Caco-2 (cell line): ENCODE data around the gene ZIC4. TPM values are rescaled to one million over a fixed set of nuclear protein-coding genes. Genes with fewer than 3 reads are reported as not detected.

Source experiments
- BruUV-seq: library from RNA; stranded (reverse); fragments of 400-500 nt; replicated peaks from 2 replicates; lab custom pipeline; 2021; lab: Mats Ljungman, UMichigan
- CTCF ChIA-PET: fragments of 300-600 bp; sonication (Branson Sonifier 250); formaldehyde crosslinking; loops from one replicate; lab custom pipeline; 2022; ENCODE audit warnings: antibody characterized with exemption; lab: Charles Lee
- POLR2A ChIA-PET: fragments of 300-600 bp; sonication (Branson Sonifier 250); formaldehyde crosslinking; loops from one replicate; lab custom pipeline; 2022; ENCODE audit warnings: antibody characterized with exemption; lab: Charles Lee
- DNase-seq, 2 experiments: peaks; one replicate each; pipeline versions ENCODE4 v3.0.0 to v3.0.0-alpha.2; 2020 to 2022
- H3K27me3 ChIP-seq: replicated peaks from 2 replicates; pipeline ENCODE4 v1.6.0; 2011; ENCODE audit warnings: low read length; ENCODE audit not compliant: control insufficient read depth, insufficient read depth
- H3K36me3 ChIP-seq: 2 replicates; pipeline ENCODE4 v1.5.1; 2011; ENCODE audit warnings: low read length; ENCODE audit not compliant: control insufficient read depth, insufficient read depth
- H3K4me1 ChIP-seq: fragments of 250-450 bp; sonication (Bioruptor Pico); 2 replicates; pipeline ENCODE4 v1.5.1; 2020; ENCODE audit warnings: mild to moderate bottlenecking
- H3K4me3 ChIP-seq: 2 replicates; pipeline ENCODE4 v1.5.1; 2011; ENCODE audit warnings: low read depth, mild to moderate bottlenecking, control low read depth, low read length
- H3K9me3 ChIP-seq: fragments of 250-450 bp; sonication (Bioruptor Pico); 2 replicates; pipeline ENCODE4 v1.5.1; 2020; ENCODE audit warnings: mild to moderate bottlenecking, moderate library complexity
- H3K27ac Mint-ChIP-seq: one replicate; pipeline ENCODE4 v1.8.0; 2022; ENCODE audit warnings: mixed read lengths; ENCODE audit not compliant: unreplicated experiment
- H3K27me3 Mint-ChIP-seq: one replicate; pipeline ENCODE4 v1.8.0; 2022; ENCODE audit warnings: mixed read lengths; ENCODE audit not compliant: insufficient read depth, unreplicated experiment
- H3K36me3 Mint-ChIP-seq: one replicate; pipeline ENCODE4 v1.8.0; 2022; ENCODE audit warnings: mild to moderate bottlenecking, mixed read lengths; ENCODE audit not compliant: insufficient read depth, unreplicated experiment
- H3K4me1 Mint-ChIP-seq: one replicate; pipeline ENCODE4 v1.8.0; 2022; ENCODE audit warnings: low read depth, mixed read lengths; ENCODE audit not compliant: unreplicated experiment
- H3K4me3 Mint-ChIP-seq: one replicate; pipeline ENCODE4 v1.8.0; 2022; ENCODE audit warnings: mild to moderate bottlenecking, moderate library complexity, mixed read lengths; ENCODE audit not compliant: unreplicated experiment
- H3K9me3 Mint-ChIP-seq: one replicate; pipeline ENCODE4 v1.8.0; 2022; ENCODE audit warnings: mixed read lengths; ENCODE audit not compliant: unreplicated experiment
- CTCF ChIP-seq, 2 experiments: fragments of 200-600 bp in 1 of 2; IDR thresholded peaks; 1 replicate in 1 of 2; 2 replicates in 1 of 2; pipeline versions ENCODE4 v1.5.1 to v1.8.0; 2011 to 2022; ENCODE audit warnings: antibody characterized with exemption in 1 of 2, control low read depth in 1 of 2, inconsistent platforms in 1 of 2, low read depth in 1 of 2, low read length in 1 of 2, mild to moderate bottlenecking in 1 of 2, moderate library complexity in 1 of 2; ENCODE audit not compliant: insufficient read depth in 1 of 2, severe bottlenecking in 1 of 2, unreplicated experiment in 1 of 2
- intact Hi-C: fragments of 100-400 bp; cut with micrococcal nuclease; formaldehyde crosslinking; loops from one replicate; pipeline ENCODE4 v1.10.0; 2022; ENCODE audit not compliant: unreplicated experiment
- total RNA-seq: library from RNA; stranded (reverse); gene quantifications from 2 replicates; pipeline ENCODE4 v1.2.3, GENCODE V29; 2022

ZIC4 gene
- total RNA-seq, 1 experiment from 2014 or later = not detected

DNA sequence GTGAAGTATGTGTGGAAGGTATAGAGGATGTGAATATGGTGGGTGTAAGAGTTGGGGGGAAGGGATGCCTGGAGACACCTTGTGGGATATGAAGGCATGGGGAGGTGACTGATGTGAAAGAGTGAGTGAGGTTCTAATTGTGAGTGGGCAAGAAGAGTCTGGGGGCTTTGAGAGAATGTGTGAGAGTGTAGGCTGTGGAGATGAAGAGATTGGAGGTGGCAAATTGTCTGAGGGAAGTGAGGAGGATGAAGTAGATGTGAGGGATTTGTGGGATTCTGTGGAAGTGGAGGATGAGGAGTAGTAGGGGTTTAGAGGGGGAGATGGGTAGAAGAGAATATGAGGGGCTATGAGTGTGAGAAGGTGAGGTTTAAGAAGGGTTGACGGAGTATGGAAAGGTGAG is 41.6 kb downstream of the ZIC4 start:
- intact Hi-C loops = no loop called here
- H3K27me3 Mint-ChIP-seq = peaks cover 9% of the 10 kb centered on the region

GRCh38 chr3:147361454-147362420 is 44.6 kb downstream of the ZIC4 start:
- BruUV-seq = no TSS peak
- Histone ChIP-seq H3K9me3 (no peaks in the 10 kb centered on the region), H3K27me3 (no peaks in the 10 kb centered on the region), H3K36me3 (no peaks in the 10 kb centered on the region), H3K4me1 (no peaks in the 10 kb centered on the region), H3K4me3 (no peak overlapping the region)
- H3K4me1 Mint-ChIP-seq = no peaks in the 10 kb centered on the region
- CTCF ChIA-PET = no interaction called here
- H3K4me3 Mint-ChIP-seq = no peak overlapping the region
- intact Hi-C loops = loop anchor here (2.0 kb wide), 1 partner anchor 715 kb away; no protein-coding TSS in a partner anchor
- H3K9me3 Mint-ChIP-seq = no peaks in the 10 kb centered on the region
- H3K27ac Mint-ChIP-seq = no peak overlapping the region
- peak; percentile 47 to 65 for DNase-seq
- POLR2A ChIA-PET = no interaction called here
- no peaks in the 10 kb centered on the region for H3K36me3 Mint-ChIP-seq
- TF ChIP-seq CTCF (IDR thresholded peaks at IDR 0.05; ENCODE audit: insufficient read depth in 1 of 2, low read depth in 1 of 2, low read length in 1 of 2, severe bottlenecking in 1 of 2, unreplicated experiment in 1 of 2) = peak in 1 of 2 experiments; percentile 58
- H3K27me3 Mint-ChIP-seq = peaks cover 8% of the 10 kb centered on the region

More for the DNA sequence above, 41.6 kb downstream of the ZIC4 start:
- DNase-seq = no peak
- Histone ChIP-seq H3K36me3 (no peaks in the 10 kb centered on the region), H3K9me3 (no peaks in the 10 kb centered on the region), H3K4me3 (no peak overlapping the region), H3K27me3 (no peaks in the 10 kb centered on the region), H3K4me1 (no peaks in the 10 kb centered on the region)
- H3K27ac Mint-ChIP-seq = no peak overlapping the region
- no peak for TF ChIP-seq CTCF (IDR thresholded peaks at IDR 0.05; ENCODE audit: insufficient read depth in 1 of 2, low read depth in 1 of 2, low read length in 1 of 2, severe bottlenecking in 1 of 2, unreplicated experiment in 1 of 2)
- peaks cover 6% of the 10 kb centered on the region for H3K4me1 Mint-ChIP-seq
- CTCF ChIA-PET = no interaction called here
- no TSS peak for BruUV-seq
- H3K4me3 Mint-ChIP-seq = no peak overlapping the region
- H3K36me3 Mint-ChIP-seq = no peaks in the 10 kb centered on the region
- no peaks in the 10 kb centered on the region for H3K9me3 Mint-ChIP-seq
- POLR2A ChIA-PET = no interaction called here

DNA sequence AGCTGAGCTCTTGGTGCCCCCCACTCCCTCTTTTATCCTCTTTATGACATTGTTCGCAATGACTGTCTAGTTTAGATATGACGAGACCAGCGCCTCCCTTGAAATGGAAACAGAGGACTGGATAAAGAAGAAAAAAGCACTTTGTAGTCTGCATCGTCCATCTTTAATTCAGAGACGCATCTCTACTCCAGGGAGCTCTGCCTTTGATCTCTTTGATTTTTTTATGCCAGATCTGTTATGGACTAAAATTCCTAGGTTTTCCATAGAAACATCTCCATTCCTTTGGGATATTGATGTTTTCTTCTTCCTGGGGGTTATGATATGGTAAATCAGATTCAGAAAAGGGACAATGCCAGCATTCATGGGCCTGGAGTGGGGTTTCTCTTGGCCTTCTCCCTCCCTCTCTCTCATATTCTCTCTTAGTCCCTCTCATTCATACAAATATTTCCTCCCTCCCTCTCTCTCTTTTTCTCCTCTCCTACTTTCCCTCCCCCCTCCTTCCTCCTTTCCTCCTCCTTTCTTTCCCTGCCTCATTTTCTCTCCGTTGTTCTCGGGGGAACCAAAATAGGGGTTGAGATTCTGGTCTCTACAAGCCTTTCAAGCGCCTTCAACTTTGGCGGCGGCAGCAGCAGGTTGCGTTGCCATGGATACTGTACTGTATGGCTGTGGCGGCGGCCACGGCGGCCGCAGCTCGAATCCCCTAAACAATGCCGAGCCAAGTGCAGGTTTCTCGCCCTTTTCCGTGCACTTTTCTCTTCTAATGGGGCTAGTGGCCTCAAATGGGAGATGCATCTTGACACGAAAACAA is 45.5 kb downstream of the ZIC4 start:
- H3K27ac Mint-ChIP-seq = no peak overlapping the region
- intact Hi-C loops = no loop called here
- DNase-seq = no peak
- no peaks in the 10 kb centered on the region for H3K4me1 Mint-ChIP-seq
- H3K27me3 ChIP-seq = no peaks in the 10 kb centered on the region
- H3K27me3 Mint-ChIP-seq = peaks cover 8% of the 10 kb centered on the region
- H3K4me1 ChIP-seq = no peaks in the 10 kb centered on the region
- no peak for TF ChIP-seq CTCF (IDR thresholded peaks at IDR 0.05; ENCODE audit: insufficient read depth in 1 of 2, low read depth in 1 of 2, low read length in 1 of 2, severe bottlenecking in 1 of 2, unreplicated experiment in 1 of 2)
- ChIA-PET POLR2A (no interaction called here), CTCF (no interaction called here)
- BruUV-seq = no TSS peak
- H3K36me3 Mint-ChIP-seq = no peaks in the 10 kb centered on the region
- H3K9me3 ChIP-seq = no peaks in the 10 kb centered on the region
- no peak overlapping the region for H3K4me3 Mint-ChIP-seq
- no peaks in the 10 kb centered on the region for H3K9me3 Mint-ChIP-seq
- H3K4me3 ChIP-seq = no peak overlapping the region
- H3K36me3 ChIP-seq = no peaks in the 10 kb centered on the region
